GM12873 (cell line): ENCODE results near the gene VSIG10L.
A peak's percentile ranks its signal among the peaks of the same experiment; 100 is the strongest.

Source experiments
- CTCF ChIP-seq: IDR thresholded peaks from 2 replicates; pipeline ENCODE4 v1.5.1; 2012; ENCODE audit warnings: low read depth, mild to moderate bottlenecking, moderate library complexity, low read length, control low read depth; ENCODE audit not compliant: insufficient read depth; ENCODE audit errors: missing control alignments

The VSIG10L gene

GRCh38 chr19:51305479-51305878, 36.5 kb downstream of the VSIG10L start:
- no peak for TF ChIP-seq CTCF

- no peak for TF ChIP-seq CTCF
Measured at GRCh38 chr19:51301266-51301665, 40.7 kb downstream of the VSIG10L start.

- TF ChIP-seq CTCF: no peak
Measured at GRCh38 chr19:51297406-51297805, 44.5 kb downstream of the VSIG10L start.

GRCh38 chr19:51296336-51297093, 45.4 kb downstream of the VSIG10L start:
- peak; percentile 17 for TF ChIP-seq CTCF

- no peak for TF ChIP-seq CTCF
Measured at GRCh38 chr19:51295382-51296126, 46.4 kb downstream of the VSIG10L start.

- no peak for TF ChIP-seq CTCF
Measured at GRCh38 chr19:51294977-51295375, 47.0 kb downstream of the VSIG10L start.

- TF ChIP-seq CTCF: no peak
Measured at GRCh38 chr19:51294211-51294976, 47.5 kb downstream of the VSIG10L start.
